Esophagus muscularis mucosa (tissue), 4 donors: ENCODE data around the gene GFRA4. TPM values are rescaled to one million over a fixed set of nuclear protein-coding genes. Genes with fewer than 3 reads are reported as not detected.

Source experiments
- DNase-seq: peaks from one replicate; pipeline ENCODE4 v3.0.0-alpha.2; 2017; ENCODE audit errors: extremely low spot score
- H3K27ac ChIP-seq, 4 donors: fragments of 200-600 bp; sonication (generic); replicated peaks in 1 of 4; 1 replicate in 3 of 4; 2 replicates in 1 of 4; pipeline ENCODE4 v1.5.1; 2016 to 2019; ENCODE audit warnings: mild to moderate bottlenecking in 1 of 4
- H3K27me3 ChIP-seq, 4 donors: fragments of 200-600 bp; sonication (generic); one replicate each; pipeline versions ENCODE4 v1.5.1 to v1.6.0; 2016 to 2019
- H3K36me3 ChIP-seq, 4 donors: fragments of 200-600 bp; sonication (generic); one replicate each; pipeline ENCODE4 v1.5.1; 2016 to 2019
- H3K4me1 ChIP-seq, 4 donors: fragments of 200-600 bp; sonication (generic); one replicate each; pipeline ENCODE4 v1.5.1; 2016 to 2019
- H3K4me3 ChIP-seq, 4 donors: fragments of 200-600 bp; sonication (generic); 1 replicate in 2 of 4; 2 replicates in 2 of 4; pipeline ENCODE4 v1.5.1; 2016 to 2019; ENCODE audit warnings: mild to moderate bottlenecking in 4 of 4, moderate library complexity in 1 of 4
- H3K9me3 ChIP-seq, 4 donors: fragments of 200-600 bp; sonication (generic); 1 replicate in 3 of 4; 2 replicates in 1 of 4; pipeline ENCODE4 v1.5.1; 2016 to 2019
- EP300 ChIP-seq: sonication (generic); formaldehyde crosslinking; IDR thresholded peaks from one replicate; pipeline ENCODE4 v1.6.1; 2017; ENCODE audit warnings: antibody characterized with exemption
- POLR2A ChIP-seq: fragments of 450-650 bp; IDR thresholded peaks from one replicate; pipeline ENCODE4 v1.6.1; 2017; ENCODE audit warnings: antibody characterized with exemption, moderate library complexity, mild to moderate bottlenecking, low read depth
- POLR2AphosphoS5 ChIP-seq, 2 donors: sonication (generic); formaldehyde crosslinking; IDR thresholded peaks; one replicate each; pipeline ENCODE4 v1.6.1; 2017; ENCODE audit warnings: antibody characterized with exemption in 2 of 2
- WGBS: methylation state at CpG from one replicate; pipeline ENCODE4 v1.1.5; 2018; 5-methylcytosine and 5-hydroxymethylcytosine counted together
- intact Hi-C: fragments of 100-400 bp; cut with DNase I; formaldehyde crosslinking; loops from one replicate; pipeline ENCODE4 v1.15.1; 2023
- total RNA-seq, 4 donors: library from RNA; depleted of rRNA; stranded (reverse); fragments of >200 nt; gene quantifications; one replicate each; pipeline versions ENCODE4 v1.1.0 to v1.2.1, GENCODE V29; 2016
- TF ChIP-seq, protein P1 (sequence below), 3 experiments: fragments of 200-600 bp in 2 of 3; fragments of 450-650 bp in 1 of 3; sonication (generic) in 2 of 3; IDR thresholded peaks; one replicate each; pipeline ENCODE4 v1.5.1; 2017 to 2019; ENCODE audit warnings: antibody characterized with exemption in 3 of 3, mild to moderate bottlenecking in 2 of 3, moderate library complexity in 1 of 3

Gene GFRA4
- total RNA-seq, 4 donors from 2014 or later, result not detected

DNA sequence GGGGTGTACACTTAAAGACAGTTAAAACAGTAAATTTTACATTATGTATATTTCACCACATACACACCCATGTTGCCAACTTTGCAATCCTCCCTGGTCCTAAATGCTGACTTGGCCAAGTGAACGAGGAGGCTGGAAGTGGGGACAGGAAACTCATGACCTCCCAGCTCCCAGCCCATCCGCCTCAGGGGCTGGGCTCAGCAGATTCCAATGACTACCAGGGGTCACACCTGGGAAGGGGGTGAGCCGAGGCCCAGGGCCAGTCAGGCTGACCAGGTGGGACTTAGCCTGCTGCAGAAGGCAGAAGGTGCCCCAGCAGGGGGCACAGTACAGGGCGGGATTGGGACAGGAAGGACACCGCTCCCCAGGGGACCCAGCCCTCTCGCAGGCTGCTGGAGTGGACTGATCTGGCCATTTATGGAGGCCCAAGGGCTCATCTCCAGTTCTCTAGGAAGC lies 46.8 kb upstream of the GFRA4 start:
- TF ChIP-seq, protein P1, sequence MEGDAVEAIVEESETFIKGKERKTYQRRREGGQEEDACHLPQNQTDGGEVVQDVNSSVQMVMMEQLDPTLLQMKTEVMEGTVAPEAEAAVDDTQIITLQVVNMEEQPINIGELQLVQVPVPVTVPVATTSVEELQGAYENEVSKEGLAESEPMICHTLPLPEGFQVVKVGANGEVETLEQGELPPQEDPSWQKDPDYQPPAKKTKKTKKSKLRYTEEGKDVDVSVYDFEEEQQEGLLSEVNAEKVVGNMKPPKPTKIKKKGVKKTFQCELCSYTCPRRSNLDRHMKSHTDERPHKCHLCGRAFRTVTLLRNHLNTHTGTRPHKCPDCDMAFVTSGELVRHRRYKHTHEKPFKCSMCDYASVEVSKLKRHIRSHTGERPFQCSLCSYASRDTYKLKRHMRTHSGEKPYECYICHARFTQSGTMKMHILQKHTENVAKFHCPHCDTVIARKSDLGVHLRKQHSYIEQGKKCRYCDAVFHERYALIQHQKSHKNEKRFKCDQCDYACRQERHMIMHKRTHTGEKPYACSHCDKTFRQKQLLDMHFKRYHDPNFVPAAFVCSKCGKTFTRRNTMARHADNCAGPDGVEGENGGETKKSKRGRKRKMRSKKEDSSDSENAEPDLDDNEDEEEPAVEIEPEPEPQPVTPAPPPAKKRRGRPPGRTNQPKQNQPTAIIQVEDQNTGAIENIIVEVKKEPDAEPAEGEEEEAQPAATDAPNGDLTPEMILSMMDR (IDR thresholded peaks at IDR 0.05), result no peak
- TF ChIP-seq POLR2AphosphoS5 (IDR thresholded peaks at IDR 0.05) (no peak), EP300 (no peak), POLR2A (no peak)
- no peaks in the 10 kb centered on the region for H3K36me3 ChIP-seq
- no peaks in the 10 kb centered on the region for H3K27me3 ChIP-seq
- H3K27ac ChIP-seq, result peak overlapping the region in 1 of 4 donors; percentile 18
- peak overlapping the region in 2 of 4 donors; percentile 15 to 41 for H3K4me3 ChIP-seq
- no peaks in the 10 kb centered on the region for H3K9me3 ChIP-seq
- H3K4me1 ChIP-seq, result peaks cover 11 to 15% (median 13%) of the 10 kb centered on the region in 4 donors
- no peak for DNase-seq
- intact Hi-C loops, result loop anchor here (1.0 kb wide), 1 partner anchor 34 kb away; no protein-coding TSS in a partner anchor
- no CpG with 5 or more reads among the region's 6 CpGs for WGBS

DNA sequence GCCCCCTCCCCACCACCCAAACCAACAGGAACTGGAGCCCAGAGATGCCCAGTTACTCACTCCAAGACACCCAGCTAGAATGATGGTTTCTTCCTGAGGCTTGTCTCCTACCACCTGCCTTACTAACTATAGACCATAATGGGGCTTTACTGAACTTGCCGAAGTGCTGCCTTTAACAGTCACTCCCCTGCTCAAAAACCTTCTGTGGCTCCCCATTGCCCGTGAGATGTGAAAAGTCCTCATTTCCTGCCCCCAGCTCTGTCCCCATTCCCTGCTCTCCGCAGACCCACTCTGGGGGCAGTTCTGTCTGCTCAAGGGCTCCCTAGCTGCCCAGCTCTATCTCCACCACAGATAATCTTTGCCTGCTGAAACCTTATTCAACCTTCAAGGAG lies 44.3 kb upstream of the GFRA4 start:
- H3K27ac ChIP-seq, result no peak overlapping the region
- DNase-seq, result no peak
- H3K27me3 ChIP-seq, result no peaks in the 10 kb centered on the region
- no peak overlapping the region for H3K4me3 ChIP-seq
- intact Hi-C loops, result no loop called here
- TF ChIP-seq POLR2AphosphoS5 (IDR thresholded peaks at IDR 0.05) (no peak), EP300 (no peak), POLR2A (no peak)
- TF ChIP-seq, protein P1 (IDR thresholded peaks at IDR 0.05), result no peak
- H3K36me3 ChIP-seq, result no peaks in the 10 kb centered on the region
- H3K4me1 ChIP-seq, result peaks cover 11 to 15% (median 13%) of the 10 kb centered on the region in 4 donors
- H3K9me3 ChIP-seq, result no peaks in the 10 kb centered on the region
- WGBS, result 88% methylated on average over 3 of the region's 3 CpGs

DNA sequence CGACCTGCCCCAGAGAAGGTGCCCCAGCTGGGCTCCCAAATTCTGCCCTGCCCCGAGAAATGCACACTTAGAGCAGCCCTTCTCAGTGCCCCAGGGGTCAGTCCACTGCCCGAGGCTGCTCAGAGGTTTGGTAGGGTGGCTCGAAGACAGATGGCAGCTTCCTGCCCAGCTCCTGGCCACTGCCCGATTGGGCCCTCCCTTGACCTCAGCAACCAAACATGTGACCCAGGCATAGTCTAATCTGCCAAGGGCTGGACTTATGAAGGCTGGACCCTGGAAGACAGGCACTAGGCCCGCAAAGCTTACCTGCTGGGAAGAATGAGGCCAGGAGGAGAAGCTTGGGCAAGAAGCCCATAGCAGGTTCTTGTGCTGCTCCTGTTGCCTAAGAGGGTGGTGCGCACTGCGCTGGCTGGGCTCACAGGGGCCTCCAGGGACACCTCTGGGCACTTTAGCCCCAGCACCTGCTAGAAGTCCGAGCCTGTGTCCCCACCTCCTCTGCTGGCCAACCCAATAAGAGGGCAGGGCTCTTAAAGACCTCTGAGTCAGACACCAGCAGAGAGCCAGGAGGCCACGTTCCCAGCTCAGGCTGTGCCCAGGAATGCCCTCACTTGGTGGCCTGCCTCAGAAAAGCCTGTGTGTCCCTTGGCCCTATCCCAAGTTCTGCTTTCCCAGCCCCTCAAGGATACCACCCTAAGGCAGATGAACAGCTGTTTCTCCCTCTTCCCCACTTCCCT lies 43.7 kb upstream of the GFRA4 start:
- Histone ChIP-seq H3K4me3 (no peak overlapping the region), H3K36me3 (no peaks in the 10 kb centered on the region), H3K27me3 (no peaks in the 10 kb centered on the region), H3K9me3 (no peaks in the 10 kb centered on the region), H3K27ac (no peak overlapping the region), H3K4me1 (peaks cover 11 to 15% (median 13%) of the 10 kb centered on the region in 4 donors)
- no peak for DNase-seq
- TF ChIP-seq, protein P1 (IDR thresholded peaks at IDR 0.05), result no peak
- TF ChIP-seq POLR2A (no peak), EP300 (no peak), POLR2AphosphoS5 (IDR thresholded peaks at IDR 0.05) (no peak)
- no CpG with 5 or more reads among the region's 10 CpGs for WGBS
- intact Hi-C loops, result no loop called here

DNA sequence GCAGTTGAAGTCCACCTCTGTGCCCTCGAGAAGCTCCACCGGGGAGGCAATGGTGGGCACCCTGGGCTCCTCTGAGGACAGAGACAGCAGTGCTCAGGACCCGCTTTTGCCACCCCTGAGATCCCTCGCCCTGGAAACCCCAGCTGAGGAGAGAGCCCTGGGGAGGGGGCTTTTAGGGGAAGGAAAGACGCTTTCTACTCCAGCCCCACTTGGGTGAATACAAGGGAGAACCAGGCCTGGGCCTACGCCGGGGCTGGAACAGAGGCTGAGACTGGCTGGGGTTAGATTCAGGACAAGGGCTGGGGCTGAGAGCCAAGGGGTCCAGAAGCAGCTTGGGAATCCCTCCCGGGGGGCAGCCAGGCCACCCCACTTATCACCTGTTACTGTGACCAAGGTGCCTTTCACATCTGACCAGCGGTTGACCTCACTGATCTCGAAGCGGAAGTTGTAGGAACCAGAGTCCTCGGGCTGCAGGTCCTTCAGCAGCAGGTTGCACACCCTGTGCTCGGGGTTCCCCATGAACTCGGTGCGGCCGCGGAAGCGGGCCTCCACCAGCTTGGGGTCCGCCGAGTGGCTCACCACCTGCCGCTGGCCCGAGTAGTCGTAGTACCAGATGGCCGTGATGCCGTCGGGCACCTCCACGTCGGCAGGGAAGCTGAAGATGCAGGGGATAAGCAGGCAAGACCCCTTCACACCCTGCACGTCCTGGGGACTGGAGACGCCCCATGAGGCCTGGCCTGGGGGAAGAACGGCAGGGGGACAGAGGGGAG lies 43.0 kb upstream of the GFRA4 start:
- no peak for DNase-seq
- WGBS, result 95% methylated on average over 28 of the region's 31 CpGs
- Histone ChIP-seq H3K27me3 (no peaks in the 10 kb centered on the region), H3K9me3 (no peaks in the 10 kb centered on the region), H3K4me1 (peaks cover 10 to 14% (median 11%) of the 10 kb centered on the region in 4 donors), H3K36me3 (no peaks in the 10 kb centered on the region), H3K4me3 (no peak overlapping the region), H3K27ac (no peak overlapping the region)
- TF ChIP-seq, protein P1 (IDR thresholded peaks at IDR 0.05), result no peak
- TF ChIP-seq POLR2AphosphoS5 (IDR thresholded peaks at IDR 0.05), result no peak
- TF ChIP-seq EP300, result no peak
- TF ChIP-seq POLR2A, result no peak
- intact Hi-C loops, result no loop called here
